CD1c-positive myeloid dendritic cell (primary cell): ENCODE measurements around the gene ZNF22.

Source experiments
- DNase-seq: peaks from one replicate; pipeline ENCODE4 v3.0.0-alpha.2; 2016; ENCODE audit errors: extremely low spot score

The ZNF22 gene

GRCh38 chr10:45015590-45015989 is 14.9 kb downstream of the ZNF22 start:
- DNase-seq, result no peak

GRCh38 chr10:45023426-45023825 is 22.7 kb downstream of the ZNF22 start:
- no peak for DNase-seq

GRCh38 chr10:45034301-45034700 is 33.6 kb downstream of the ZNF22 start:
- DNase-seq, result no peak

- DNase-seq, result no peak
Measured at GRCh38 chr10:45035673-45036072, 35.0 kb downstream of the ZNF22 start.

GRCh38 chr10:45040921-45041542 is 40.3 kb downstream of the ZNF22 start:
- no peak for DNase-seq

DNA sequence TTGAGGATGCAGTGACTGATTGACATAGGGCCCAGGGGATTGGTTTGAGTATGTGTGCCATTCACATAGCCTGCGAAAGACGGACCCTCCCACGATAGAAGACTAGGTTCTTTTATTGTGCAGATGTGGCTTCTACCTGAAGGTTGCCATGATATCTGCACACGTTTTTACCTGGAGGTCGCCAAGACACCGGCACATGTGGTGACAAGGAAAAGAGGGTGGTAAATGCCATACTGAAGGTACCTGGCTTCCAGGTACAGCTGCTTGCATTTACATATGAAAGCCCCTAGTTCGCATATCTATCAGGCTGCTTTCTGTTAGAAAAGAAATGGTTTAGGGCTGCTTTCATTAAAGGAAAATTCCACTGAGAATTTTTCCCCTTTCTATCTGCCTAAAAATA is 43.6 kb downstream of the ZNF22 start:
- DNase-seq, result no peak

- DNase-seq, result no peak
Measured at GRCh38 chr10:45050551-45051235, 50.0 kb downstream of the ZNF22 start.

GRCh38 chr10:45052700-45053099 is 52.0 kb downstream of the ZNF22 start:
- DNase-seq, result no peak

- DNase-seq, result no peak
Measured at GRCh38 chr10:45053569-45054100, 52.9 kb downstream of the ZNF22 start.
